Uterus (tissue), 4 donors: ENCODE data around the gene LORICRIN. TPM values are rescaled to one million over a fixed set of nuclear protein-coding genes. Genes with fewer than 3 reads are reported as not detected.

ENCODE experiments used
- DNase-seq, 2 donors: peaks; one replicate each; pipeline ENCODE4 v3.0.0-alpha.2; 2019 to 2020
- H3K27ac ChIP-seq, 2 donors: fragments of 200-600 bp; sonication (generic); 1 replicate in 1 of 2; 2 replicates in 1 of 2; pipeline ENCODE4 v1.5.1; 2016 to 2018
- H3K27me3 ChIP-seq, 2 donors: fragments of 200-600 bp; sonication (generic); one replicate each; pipeline ENCODE4 v1.5.1; 2018 to 2019; ENCODE audit warnings: control low read depth in 1 of 2
- H3K36me3 ChIP-seq, 2 donors: fragments of 200-600 bp; sonication (generic); one replicate each; pipeline ENCODE4 v1.5.1; 2019; ENCODE audit warnings: control low read depth in 1 of 2
- H3K4me1 ChIP-seq, 2 donors: fragments of 200-600 bp; sonication (generic); one replicate each; pipeline ENCODE4 v1.5.1; 2018 to 2019; ENCODE audit warnings: control low read depth in 1 of 2
- H3K4me3 ChIP-seq, 2 donors: fragments of 200-600 bp; sonication (generic); 1 replicate in 1 of 2; 2 replicates in 1 of 2; pipeline ENCODE4 v1.5.1; 2018 to 2019; ENCODE audit warnings: mild to moderate bottlenecking in 1 of 2
- H3K9me3 ChIP-seq, 2 donors: fragments of 200-600 bp; sonication (generic); one replicate each; pipeline ENCODE4 v1.5.1; 2019; ENCODE audit warnings: control low read depth in 1 of 2
- POLR2A ChIP-seq, 2 donors: fragments of 450-650 bp; IDR thresholded peaks; one replicate each; pipeline ENCODE4 v1.6.1; 2016; ENCODE audit warnings: antibody characterized with exemption in 2 of 2, mild to moderate bottlenecking in 1 of 2, moderate library complexity in 1 of 2
- intact Hi-C: fragments of 100-400 bp; cut with DNase I; formaldehyde crosslinking; loops from one replicate; pipeline ENCODE4 v1.15.1; 2023; ENCODE audit warnings: low total_unique reads
- total RNA-seq, 4 donors: library from RNA; depleted of rRNA in 3 of 4; stranded (reverse); fragments of >200 nt in 3 of 4; gene quantifications; one replicate each; pipeline versions ENCODE4 v1.1.0 to v1.2.4, GENCODE V29; 2014 to 2023
- TF ChIP-seq, protein P1 (sequence below), 4 experiments: fragments of 200-600 bp in 2 of 4; fragments of 450-650 bp in 2 of 4; sonication (generic) in 2 of 4; IDR thresholded peaks; one replicate each; pipeline ENCODE4 v1.5.1; 2016 to 2019; ENCODE audit warnings: antibody characterized with exemption in 4 of 4, mild to moderate bottlenecking in 2 of 4, moderate library complexity in 1 of 4
- donor health status: DM: yes; HTN: yes; CAD: no.

The LORICRIN gene
- total RNA-seq, 4 donors from 2014 or later, result not detected

- Histone ChIP-seq H3K27ac (no peak overlapping the region), H3K4me3 (no peak overlapping the region), H3K27me3 (no peaks in the 10 kb centered on the region), H3K4me1 (no peaks in the 10 kb centered on the region), H3K9me3 (no peaks in the 10 kb centered on the region), H3K36me3 (no peaks in the 10 kb centered on the region)
- no peak for TF ChIP-seq POLR2A (IDR thresholded peaks at IDR 0.05)
- TF ChIP-seq, protein P1, sequence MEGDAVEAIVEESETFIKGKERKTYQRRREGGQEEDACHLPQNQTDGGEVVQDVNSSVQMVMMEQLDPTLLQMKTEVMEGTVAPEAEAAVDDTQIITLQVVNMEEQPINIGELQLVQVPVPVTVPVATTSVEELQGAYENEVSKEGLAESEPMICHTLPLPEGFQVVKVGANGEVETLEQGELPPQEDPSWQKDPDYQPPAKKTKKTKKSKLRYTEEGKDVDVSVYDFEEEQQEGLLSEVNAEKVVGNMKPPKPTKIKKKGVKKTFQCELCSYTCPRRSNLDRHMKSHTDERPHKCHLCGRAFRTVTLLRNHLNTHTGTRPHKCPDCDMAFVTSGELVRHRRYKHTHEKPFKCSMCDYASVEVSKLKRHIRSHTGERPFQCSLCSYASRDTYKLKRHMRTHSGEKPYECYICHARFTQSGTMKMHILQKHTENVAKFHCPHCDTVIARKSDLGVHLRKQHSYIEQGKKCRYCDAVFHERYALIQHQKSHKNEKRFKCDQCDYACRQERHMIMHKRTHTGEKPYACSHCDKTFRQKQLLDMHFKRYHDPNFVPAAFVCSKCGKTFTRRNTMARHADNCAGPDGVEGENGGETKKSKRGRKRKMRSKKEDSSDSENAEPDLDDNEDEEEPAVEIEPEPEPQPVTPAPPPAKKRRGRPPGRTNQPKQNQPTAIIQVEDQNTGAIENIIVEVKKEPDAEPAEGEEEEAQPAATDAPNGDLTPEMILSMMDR (IDR thresholded peaks at IDR 0.05), result no peak
- intact Hi-C loops, result no loop called here
- DNase-seq, result no peak
Observed at GRCh38 chr1:153308540-153308939, 49.1 kb downstream of the LORICRIN start.

GRCh38 chr1:153309441-153309840, 50.0 kb downstream of the LORICRIN start:
- intact Hi-C loops, result no loop called here
- no peaks in the 10 kb centered on the region for H3K4me1 ChIP-seq
- H3K36me3 ChIP-seq, result no peaks in the 10 kb centered on the region
- no peak for DNase-seq
- H3K27ac ChIP-seq, result no peak overlapping the region
- TF ChIP-seq POLR2A (IDR thresholded peaks at IDR 0.05), result no peak
- TF ChIP-seq, protein P1 (IDR thresholded peaks at IDR 0.05), result no peak
- no peaks in the 10 kb centered on the region for H3K27me3 ChIP-seq
- H3K9me3 ChIP-seq, result no peaks in the 10 kb centered on the region
- no peak overlapping the region for H3K4me3 ChIP-seq

- H3K36me3 ChIP-seq, result no peaks in the 10 kb centered on the region
- no peak overlapping the region for H3K4me3 ChIP-seq
- DNase-seq, result no peak
- no peak overlapping the region for H3K27ac ChIP-seq
- no peak for TF ChIP-seq POLR2A (IDR thresholded peaks at IDR 0.05)
- TF ChIP-seq, protein P1 (IDR thresholded peaks at IDR 0.05), result no peak
- no peaks in the 10 kb centered on the region for H3K4me1 ChIP-seq
- intact Hi-C loops, result no loop called here
- H3K27me3 ChIP-seq, result no peaks in the 10 kb centered on the region
- no peaks in the 10 kb centered on the region for H3K9me3 ChIP-seq
Observed at GRCh38 chr1:153310526-153310925, 51.0 kb downstream of the LORICRIN start.

Other genes with a start within 250 kb of the LORICRIN start
- not detected for gene SPRR1B, start 228.5 kb upstream of the LORICRIN start, total RNA-seq
- not detected for gene SPRR2D, start 218.6 kb upstream of the LORICRIN start, total RNA-seq
- gene SPRR2A, start 202.2 kb upstream of the LORICRIN start, total RNA-seq, result under 1 TPM in 1 of 4 donors, not detected in 3; 0.67 TPM
- not detected for gene SPRR2B, start 188.1 kb upstream of the LORICRIN start, total RNA-seq
- not detected for gene SPRR2E, start 165.2 kb upstream of the LORICRIN start, total RNA-seq
- 1 to 10 TPM in 1 of 4 donors, not detected in 3; 2.8 TPM for gene SPRR2F, start 146.2 kb upstream of the LORICRIN start, total RNA-seq
- gene SPRR2G, start 108.8 kb upstream of the LORICRIN start, total RNA-seq, result not detected
- not detected for gene LELP1, start 56.3 kb upstream of the LORICRIN start, total RNA-seq
- not detected for gene PRR9, start 42.1 kb upstream of the LORICRIN start, total RNA-seq
- gene PGLYRP3, start 53.3 kb downstream of the LORICRIN start, total RNA-seq, result not detected
- gene PGLYRP4, start 89.2 kb downstream of the LORICRIN start, total RNA-seq, result not detected
- 100 to 1,000 TPM in 1 of 4 donors, 10 to 100 TPM in 3; 33.4 to 175 (median 54.0) TPM for gene S100A9, start 98.2 kb downstream of the LORICRIN start, total RNA-seq
- 1 to 10 TPM in 2 of 4 donors, not detected in 2; 2.6 to 3.2 TPM for gene S100A12, start 115.9 kb downstream of the LORICRIN start, total RNA-seq
- gene S100A8, start 131.4 kb downstream of the LORICRIN start, total RNA-seq, result 10 to 100 TPM in 2 of 4 donors, 1 to 10 TPM in 1, not detected in 1; 5.4 to 25.2 (median 24.7) TPM
- not detected for gene S100A7A, start 156.8 kb downstream of the LORICRIN start, total RNA-seq
- 1 to 10 TPM in 1 of 4 donors, not detected in 3; 3.5 TPM for gene S100A7, start 201.0 kb downstream of the LORICRIN start, total RNA-seq